ENCODE measurements around the gene TOR1B.

Gene TOR1B

GRCh38 chr9:129849901-129850300 is 46.9 kb downstream of the TOR1B start:
- DNase-seq = no peak

- no peak for DNase-seq
These were observed 48.0 kb downstream of the TOR1B start for GRCh38 chr9:129850821-129851550.

GRCh38 chr9:129851821-129852220 is 48.8 kb downstream of the TOR1B start:
- DNase-seq = no peak

GRCh38 chr9:129852579-129852978 is 49.6 kb downstream of the TOR1B start:
- no peak for DNase-seq

DNA sequence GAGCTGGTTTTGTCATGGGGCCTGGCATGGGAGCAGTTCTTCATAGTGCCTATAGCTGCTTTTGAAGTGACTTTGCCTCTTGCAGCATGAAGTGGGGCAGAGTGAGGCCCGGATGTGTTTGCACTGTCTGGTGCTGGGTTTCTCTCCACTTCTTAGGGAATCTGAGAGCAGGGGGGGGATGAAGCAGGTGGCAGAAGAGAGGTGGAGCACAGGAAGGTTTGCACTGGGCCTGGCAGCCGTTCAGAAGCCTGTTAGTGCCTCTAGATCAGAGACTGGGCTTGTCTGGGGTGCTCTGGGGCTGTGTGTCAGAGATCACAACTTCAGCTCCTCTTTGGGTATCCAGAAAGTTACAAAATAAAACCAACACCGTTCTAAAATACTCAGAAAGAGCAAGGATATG is 50.6 kb downstream of the TOR1B start:
- DNase-seq = no peak

DNA sequence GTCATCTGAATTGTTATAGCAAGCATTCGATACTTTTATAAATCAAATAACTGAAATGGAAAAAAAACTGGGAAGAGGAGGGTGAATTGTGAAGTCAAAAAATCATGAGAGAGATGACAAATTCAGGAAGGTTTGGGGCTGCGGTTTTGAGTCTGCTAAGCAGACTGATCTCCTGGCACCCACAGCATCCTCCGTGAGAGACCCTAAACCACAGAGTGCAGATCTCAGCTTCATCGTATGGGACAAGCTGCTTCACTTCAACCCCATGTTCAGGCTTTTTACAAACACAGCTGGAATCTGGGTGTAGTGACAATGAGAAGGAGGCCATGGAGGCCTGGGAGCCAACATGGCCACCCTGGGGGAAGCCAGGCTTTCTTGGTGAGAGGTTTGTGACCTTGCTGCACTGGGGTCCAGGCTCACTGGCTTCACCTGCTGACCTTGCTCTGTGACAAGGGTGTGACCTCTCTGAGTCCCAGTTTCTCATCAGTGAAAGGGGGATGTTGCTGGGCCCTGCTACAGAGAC is 51.7 kb downstream of the TOR1B start:
- no peak for DNase-seq

DNA sequence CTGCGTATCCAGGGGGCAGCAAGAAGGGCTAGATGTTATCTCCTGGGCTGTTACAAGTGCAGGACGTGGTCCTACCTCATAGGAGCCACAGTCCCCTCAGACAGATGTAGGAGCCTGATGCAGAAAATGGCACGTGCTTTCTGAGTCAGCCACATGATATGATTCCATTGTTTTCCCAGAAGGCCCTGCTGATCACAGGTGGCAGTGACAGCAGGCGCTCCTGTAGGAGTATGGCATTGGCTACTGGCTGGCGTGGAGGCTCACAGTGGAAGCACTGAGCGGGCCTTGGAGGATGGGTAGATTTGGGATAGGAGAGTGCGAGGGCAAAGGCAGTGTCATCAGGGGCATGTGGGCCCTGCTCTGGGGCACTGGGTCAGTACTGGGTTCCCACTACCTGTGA is 54.2 kb downstream of the TOR1B start:
- no peak for DNase-seq

DNA sequence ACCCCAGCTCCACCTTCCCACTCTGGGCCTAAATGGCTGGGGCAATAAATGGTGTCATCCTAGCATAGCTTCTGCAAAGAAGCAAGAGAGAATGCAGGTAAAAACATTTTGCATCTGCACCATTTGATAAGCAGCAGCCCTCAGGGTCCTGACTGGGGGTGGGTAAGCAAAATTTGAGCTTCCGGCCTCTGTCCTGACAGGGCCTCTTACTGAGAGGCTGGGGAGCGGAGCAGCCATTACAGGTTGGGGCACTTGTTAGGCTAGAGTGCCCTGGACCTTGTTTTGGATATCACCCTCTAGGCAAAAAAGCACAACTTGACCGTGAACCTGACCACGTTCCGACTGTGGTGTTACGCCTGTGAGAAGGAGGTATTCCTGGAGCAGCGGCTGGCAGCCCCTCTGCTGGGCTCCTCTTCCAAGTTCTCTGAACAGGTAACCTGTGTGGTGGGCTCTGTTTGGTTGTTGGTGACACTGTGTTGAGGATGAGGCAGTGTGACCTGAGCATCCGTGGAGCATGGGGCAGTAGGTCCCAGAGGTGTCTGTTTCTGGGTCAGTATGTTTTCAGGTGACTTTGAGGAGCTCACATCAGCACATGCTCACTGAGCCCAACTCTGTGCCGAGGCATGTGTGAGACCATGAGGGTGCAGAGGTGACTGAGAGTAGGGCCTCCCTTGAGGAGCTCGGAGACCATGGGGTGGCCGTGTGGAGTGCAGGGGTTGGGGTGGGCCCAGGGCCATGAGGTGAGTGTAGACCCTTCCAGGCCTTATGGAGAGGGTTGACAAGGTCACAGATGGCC is 55.4 kb downstream of the TOR1B start:
- no peak for DNase-seq
